Epidermal melanocyte (primary cell): ENCODE data around the gene PALD1.
"Not testable (repeated sequence)": the region's sequence is repeated elsewhere in the genome, so short reads cannot be mapped to it uniquely, and the experiment has no call there.

Experiments used
- DNase-seq: peaks from one replicate; pipeline ENCODE4 v3.0.0; 2011; ENCODE audit warnings: low spot score; ENCODE audit not compliant: insufficient read length

PALD1 gene

GRCh38 chr10:70571236-70571635 is 92.7 kb downstream of the PALD1 start:
- no peak for DNase-seq

- DNase-seq: no peak
Observed at GRCh38 chr10:70571636-70572439, 93.3 kb downstream of the PALD1 start.

- DNase-seq: no peak
Observed at GRCh38 chr10:70573599-70574506, 95.3 kb downstream of the PALD1 start.

GRCh38 chr10:70575486-70575873 is 96.9 kb downstream of the PALD1 start:
- DNase-seq: no peak

- DNase-seq: peak; percentile 69
Observed at GRCh38 chr10:70575874-70576802, 97.6 kb downstream of the PALD1 start.

GRCh38 chr10:70576803-70577517 is 98.4 kb downstream of the PALD1 start:
- DNase-seq: no peak

- no peak for DNase-seq
Observed at GRCh38 chr10:70578371-70578947, 99.9 kb downstream of the PALD1 start.

GRCh38 chr10:70579234-70580002 is 100.9 kb downstream of the PALD1 start:
- no peak for DNase-seq

- not testable (repeated sequence) for DNase-seq
Observed at GRCh38 chr10:70581176-70581575, 102.6 kb downstream of the PALD1 start.

- DNase-seq: no peak
Observed at GRCh38 chr10:70582793-70583668, 104.5 kb downstream of the PALD1 start.

GRCh38 chr10:70583669-70584037 is 105.1 kb downstream of the PALD1 start:
- DNase-seq: no peak

GRCh38 chr10:70584366-70584765 is 105.8 kb downstream of the PALD1 start:
- no peak for DNase-seq

GRCh38 chr10:70584909-70585544 is 106.5 kb downstream of the PALD1 start:
- DNase-seq: no peak

- DNase-seq: no peak
Observed at GRCh38 chr10:70585578-70586169, 107.1 kb downstream of the PALD1 start.

GRCh38 chr10:70586348-70586930 is 107.9 kb downstream of the PALD1 start:
- DNase-seq: no peak

GRCh38 chr10:70587045-70587658 is 108.6 kb downstream of the PALD1 start:
- no peak for DNase-seq

- no peak for DNase-seq
Observed at GRCh38 chr10:70588255-70588654, 109.7 kb downstream of the PALD1 start.
